H1 (cell line): ENCODE measurements around the gene CRISPLD2.

Experiments used
- CHD2 ChIP-seq: IDR thresholded peaks from 2 replicates; pipeline ENCODE4 v1.6.1; 2012; ENCODE audit warnings: low read length, improper control_type of control experiment
- CTCF ChIP-seq, 3 experiments: IDR thresholded peaks; 1 replicate in 2 of 3; 2 replicates in 1 of 3; pipeline versions ENCODE4 v1.5.1 to v1.6.1; 2011; ENCODE audit warnings: low read length in 3 of 3, mild to moderate bottlenecking in 3 of 3, inconsistent platforms in 2 of 3, low read depth in 1 of 3, moderate library complexity in 1 of 3; ENCODE audit not compliant: insufficient read depth in 1 of 3; ENCODE audit errors: control extremely low read depth in 1 of 3
- EP300 ChIP-seq, 2 experiments: IDR thresholded peaks; 1 replicate in 1 of 2; 2 replicates in 1 of 2; pipeline ENCODE4 v1.6.1; 2011 to 2012; ENCODE audit warnings: low read depth in 2 of 2, low read length in 2 of 2, mild to moderate bottlenecking in 2 of 2, borderline replicate concordance in 1 of 2, inconsistent platforms in 1 of 2, moderate library complexity in 1 of 2
- GTF2F1 ChIP-seq: IDR thresholded peaks from 2 replicates; pipeline ENCODE4 v1.6.1; 2012; ENCODE audit warnings: low read depth, low read length, improper control_type of control experiment, borderline replicate concordance
- PHF8 ChIP-seq: fragments of 200-600 bp; sonication (generic); conservative IDR thresholded peaks from 2 replicates; pipeline ENCODE4 v1.7.1; 2012; ENCODE audit warnings: low read depth, mild to moderate bottlenecking, inconsistent platforms, low read length, moderate library complexity
- POLR2A ChIP-seq, 2 experiments: IDR thresholded peaks; 1 replicate in 1 of 2; 2 replicates in 1 of 2; pipeline ENCODE4 v1.6.1; 2011; ENCODE audit warnings: low read depth in 2 of 2, low read length in 2 of 2, mild to moderate bottlenecking in 2 of 2; ENCODE audit errors: control extremely low read depth in 1 of 2
- SAP30 ChIP-seq: fragments of 300-600 bp; sonication (generic); IDR thresholded peaks from 2 replicates; pipeline ENCODE4 v1.7.1; 2012; ENCODE audit warnings: low read length, moderate library complexity, mild to moderate bottlenecking, inconsistent platforms; ENCODE audit not compliant: insufficient read depth, insufficient replicate concordance
- TCF12 ChIP-seq: IDR thresholded peaks from 2 replicates; pipeline ENCODE4 v1.6.1; 2011; ENCODE audit warnings: low read depth, mild to moderate bottlenecking, low read length
- TF ChIP-seq, protein P1 (sequence below): IDR thresholded peaks from 2 replicates; pipeline ENCODE4 v1.6.1; 2011; ENCODE audit warnings: low read length, improper control_type of control experiment

GRCh38 chr16:84794626-84795025, 25.2 kb upstream of the CRISPLD2 start:
- no peak for TF ChIP-seq CTCF (IDR thresholded peaks at IDR 0.05; ENCODE audit: control extremely low read depth in 1 of 3, insufficient read depth in 1 of 3, low read depth in 1 of 3, low read length in 3 of 3)
- no peak for TF ChIP-seq SAP30
- no peak for TF ChIP-seq PHF8
- no peak for TF ChIP-seq CHD2
- TF ChIP-seq, protein P1, sequence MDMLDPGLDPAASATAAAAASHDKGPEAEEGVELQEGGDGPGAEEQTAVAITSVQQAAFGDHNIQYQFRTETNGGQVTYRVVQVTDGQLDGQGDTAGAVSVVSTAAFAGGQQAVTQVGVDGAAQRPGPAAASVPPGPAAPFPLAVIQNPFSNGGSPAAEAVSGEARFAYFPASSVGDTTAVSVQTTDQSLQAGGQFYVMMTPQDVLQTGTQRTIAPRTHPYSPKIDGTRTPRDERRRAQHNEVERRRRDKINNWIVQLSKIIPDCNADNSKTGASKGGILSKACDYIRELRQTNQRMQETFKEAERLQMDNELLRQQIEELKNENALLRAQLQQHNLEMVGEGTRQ = no peak
- TF ChIP-seq EP300 (IDR thresholded peaks at IDR 0.05; ENCODE audit: borderline replicate concordance in 1 of 2, low read depth in 2 of 2, low read length in 2 of 2) = no peak
- TF ChIP-seq POLR2A (IDR thresholded peaks at IDR 0.05; ENCODE audit: control extremely low read depth in 1 of 2, low read depth in 2 of 2, low read length in 2 of 2) = no peak
- no peak for TF ChIP-seq GTF2F1
- no peak for TF ChIP-seq TCF12
